ENCODE results near the gene PACS2. TPM values are rescaled to one million over a fixed set of nuclear protein-coding genes. Genes with fewer than 3 reads are reported as not detected.

PACS2 gene
- total and polyA plus RNA-seq, 4 donors, result 37.9 to 87.2 (median 71.0) TPM

GRCh38 chr14:105335735-105336476 is 21.4 kb downstream of the PACS2 start:
- Histone ChIP-seq H3K36me3 (ENCODE audit: control insufficient read depth in 4 of 4, insufficient read depth in 4 of 4, low read length in 4 of 4) (peaks cover 0 to 2% (median 0%) of the 10 kb centered on the region in 4 donors), H3K9me3 (ENCODE audit: control insufficient read depth in 4 of 4, insufficient read depth in 3 of 4, low read length in 3 of 4) (peaks cover 0 to 2% (median 0%) of the 10 kb centered on the region in 4 donors), H3K4me3 (no peak overlapping the region), H3K27ac (ENCODE audit: low read depth in 1 of 2, low read length in 1 of 2) (peak overlapping the region in 1 of 2 donors; percentile 36), H3K9ac (ENCODE audit: insufficient read depth in 1 of 2, low read length in 2 of 2) (no peak overlapping the region), H3K27me3 (ENCODE audit: control insufficient read depth in 3 of 3, insufficient read depth in 3 of 3, low read length in 2 of 3) (no peaks in the 10 kb centered on the region), H3K4me1 (ENCODE audit: control insufficient read depth in 5 of 5, insufficient read depth in 5 of 5, low read length in 5 of 5) (peaks cover 0 to 32% (median 0%) of the 10 kb centered on the region in 5 donors)
- no peak for TF ChIP-seq CTCF (IDR thresholded peaks at IDR 0.05; ENCODE audit: control extremely low read depth, extremely low read depth)
- no peak for ATAC-seq (ENCODE audit: insufficient read depth, low FRiP score)
- WGBS, 2 donors, result 91 to 96% methylated on average over 33 of the region's 33 CpGs
- DNase-seq, result no peak

- 96% methylated on average over 26 of the region's 26 CpGs for WGBS, 2 donors
- H3K27me3 ChIP-seq (ENCODE audit: control insufficient read depth in 3 of 3, insufficient read depth in 3 of 3, low read length in 2 of 3), result no peaks in the 10 kb centered on the region
- no peak overlapping the region for H3K9ac ChIP-seq (ENCODE audit: insufficient read depth in 1 of 2, low read length in 2 of 2)
- no peak for TF ChIP-seq CTCF (IDR thresholded peaks at IDR 0.05; ENCODE audit: control extremely low read depth, extremely low read depth)
- H3K9me3 ChIP-seq (ENCODE audit: control insufficient read depth in 4 of 4, insufficient read depth in 3 of 4, low read length in 3 of 4), result peaks cover 0 to 2% (median 0%) of the 10 kb centered on the region in 4 donors
- no peak for ATAC-seq (ENCODE audit: insufficient read depth, low FRiP score)
- no peak for DNase-seq
- peaks cover 0 to 2% (median 0%) of the 10 kb centered on the region in 4 donors for H3K36me3 ChIP-seq (ENCODE audit: control insufficient read depth in 4 of 4, insufficient read depth in 4 of 4, low read length in 4 of 4)
- no peak overlapping the region for H3K4me3 ChIP-seq
- H3K4me1 ChIP-seq (ENCODE audit: control insufficient read depth in 5 of 5, insufficient read depth in 5 of 5, low read length in 5 of 5), result peaks cover 0 to 32% (median 3%) of the 10 kb centered on the region in 5 donors
- H3K27ac ChIP-seq (ENCODE audit: low read depth in 1 of 2, low read length in 1 of 2), result no peak overlapping the region
Measured at GRCh38 chr14:105336477-105337287, 22.1 kb downstream of the PACS2 start.

- ATAC-seq (ENCODE audit: insufficient read depth, low FRiP score), result no peak
- peaks cover 0 to 2% (median 0%) of the 10 kb centered on the region in 4 donors for H3K9me3 ChIP-seq (ENCODE audit: control insufficient read depth in 4 of 4, insufficient read depth in 3 of 4, low read length in 3 of 4)
- no peak overlapping the region for H3K9ac ChIP-seq (ENCODE audit: insufficient read depth in 1 of 2, low read length in 2 of 2)
- no peak for TF ChIP-seq CTCF (IDR thresholded peaks at IDR 0.05; ENCODE audit: control extremely low read depth, extremely low read depth)
- H3K4me3 ChIP-seq, result no peak overlapping the region
- H3K4me1 ChIP-seq (ENCODE audit: control insufficient read depth in 5 of 5, insufficient read depth in 5 of 5, low read length in 5 of 5), result peaks cover 0 to 29% (median 3%) of the 10 kb centered on the region in 5 donors
- peak overlapping the region in 1 of 2 donors; percentile 4 for H3K27ac ChIP-seq (ENCODE audit: low read depth in 1 of 2, low read length in 1 of 2)
- H3K36me3 ChIP-seq (ENCODE audit: control insufficient read depth in 4 of 4, insufficient read depth in 4 of 4, low read length in 4 of 4), result peaks cover 0 to 2% (median 0%) of the 10 kb centered on the region in 4 donors
- 75 to 84% methylated on average over 6 of the region's 6 CpGs for WGBS, 2 donors
- no peak for DNase-seq
- H3K27me3 ChIP-seq (ENCODE audit: control insufficient read depth in 3 of 3, insufficient read depth in 3 of 3, low read length in 2 of 3), result no peaks in the 10 kb centered on the region
Measured at GRCh38 chr14:105337433-105337832, 22.9 kb downstream of the PACS2 start.
